Measurements from ENCODE around the gene ZNF483.
"Not testable (repeated sequence)": the region's sequence is repeated elsewhere in the genome, so short reads cannot be mapped to it uniquely, and the experiment has no call there.

The ZNF483 gene

DNA sequence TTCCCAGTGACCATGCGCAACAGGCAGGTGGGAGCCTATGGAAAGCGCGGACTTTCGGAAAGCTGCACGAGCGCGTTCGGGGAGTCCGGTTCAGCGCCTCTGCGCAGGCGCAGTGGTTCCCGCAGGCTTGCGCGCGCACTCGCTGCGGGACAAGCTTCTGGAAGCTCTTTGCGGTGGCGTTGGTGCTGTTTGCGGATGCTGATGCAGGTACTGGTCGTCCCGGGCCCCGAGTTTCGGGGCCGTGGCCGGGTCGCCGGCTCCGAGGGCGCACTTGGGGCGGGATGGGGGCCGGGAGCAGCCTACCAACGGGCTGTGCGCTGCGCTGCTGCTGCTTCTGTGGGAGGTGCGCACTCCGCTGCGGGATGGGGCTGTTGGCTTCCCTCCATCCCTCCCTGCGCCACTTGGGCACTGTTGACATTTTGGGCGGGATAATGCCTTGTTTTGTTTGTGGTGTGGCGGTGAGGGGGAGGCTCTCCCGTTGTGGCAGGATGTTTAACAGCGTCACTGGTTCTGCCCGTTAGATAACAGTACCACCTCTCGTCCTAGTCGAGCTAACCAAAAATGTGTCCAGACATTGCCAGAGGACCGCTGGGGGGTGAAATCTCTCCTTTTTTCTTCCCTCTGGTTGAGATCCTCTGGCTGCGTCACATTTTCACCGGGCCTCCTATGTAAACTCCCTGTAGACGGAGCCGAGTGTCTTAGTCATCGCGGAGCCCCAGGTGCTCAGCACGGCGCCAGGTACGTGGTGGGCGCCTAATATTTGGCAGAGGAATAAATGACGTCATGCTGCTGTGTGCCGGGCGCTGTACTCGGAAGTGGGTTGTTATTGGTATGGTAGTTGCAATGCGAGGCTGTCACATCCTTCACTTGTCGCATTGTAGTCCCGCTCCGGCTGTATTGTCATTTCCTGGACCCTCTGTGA lies at the start of gene ZNF483:
Gene ZNF483 (plus strand): TSS at position 124 of the 922 bp plus-strand sequence. CDS start 2,217 bp downstream, outside the sequence.
- DNase-seq: peak; percentile 71

DNA sequence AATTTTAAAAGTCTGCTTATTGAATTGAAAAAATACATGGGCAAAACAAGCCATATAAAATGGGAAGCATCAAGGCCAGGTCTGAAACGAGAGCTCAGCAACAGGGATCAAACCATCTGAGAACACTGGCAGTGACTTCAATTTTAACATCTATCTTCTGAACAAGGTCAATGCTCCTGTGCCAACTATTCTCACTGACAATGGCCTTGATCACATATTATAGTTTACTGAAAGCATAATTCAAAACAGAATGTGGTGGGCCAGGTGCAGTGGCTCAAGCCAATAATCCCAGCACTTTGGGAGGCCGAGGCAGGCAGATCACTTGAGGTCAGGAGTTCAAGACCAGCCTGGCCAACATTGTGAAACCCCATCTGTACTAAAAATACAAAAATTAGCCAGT lies 49.8 kb upstream of the ZNF483 start:
- DNase-seq: no peak

DNA sequence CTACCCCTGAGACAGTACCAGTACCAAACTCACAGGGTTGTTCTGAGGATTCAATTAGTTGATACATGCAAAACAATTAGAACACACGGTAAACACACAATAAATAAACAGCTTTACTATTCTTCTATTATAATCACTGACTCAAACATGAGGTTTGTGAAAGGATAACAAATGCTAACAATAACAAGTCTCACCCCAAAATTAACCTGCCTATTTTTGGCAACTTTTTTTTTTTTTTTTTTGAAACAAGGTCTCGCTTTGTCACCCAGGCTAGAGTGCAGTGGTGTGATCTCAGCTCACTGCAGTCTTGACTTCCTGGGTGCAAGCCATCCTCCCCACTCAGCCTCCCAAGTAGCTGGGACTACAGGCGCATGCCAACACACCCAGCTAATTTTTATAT lies 47.3 kb upstream of the ZNF483 start:
- no peak for DNase-seq

DNA sequence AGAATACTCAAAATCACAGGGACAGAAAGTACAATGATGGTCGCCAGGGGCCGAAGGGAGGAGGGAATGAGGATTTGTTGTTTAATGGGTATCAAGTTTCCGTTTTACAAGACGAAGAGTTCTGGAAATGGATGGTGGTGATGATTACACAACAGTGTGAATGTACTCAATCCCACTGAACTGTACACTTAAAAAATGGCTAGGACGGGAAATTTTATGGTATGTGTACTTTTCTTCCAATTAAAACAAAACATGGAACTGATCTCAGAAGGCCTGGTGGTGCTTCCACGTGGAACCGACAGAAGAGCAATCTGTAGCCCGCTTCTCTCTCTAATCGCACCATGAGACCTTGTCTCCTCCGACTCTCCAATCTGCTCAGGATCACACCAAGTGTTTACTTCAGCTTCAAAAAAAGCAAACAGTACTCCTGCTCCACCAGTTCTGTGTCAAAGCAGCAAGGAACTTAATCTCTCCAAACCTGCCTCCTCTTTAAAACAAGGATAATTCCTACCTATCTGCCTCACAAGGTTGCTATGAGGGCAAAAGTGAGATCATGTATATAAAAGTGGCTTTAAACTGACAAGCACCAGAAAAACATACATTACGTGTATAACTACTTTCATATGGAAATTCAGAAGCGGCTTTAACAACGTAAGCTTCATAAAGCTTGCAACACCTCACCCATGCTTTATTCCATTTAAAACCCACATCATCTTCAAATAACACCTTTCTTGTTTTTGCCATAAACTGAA lies 42.9 kb upstream of the ZNF483 start:
- DNase-seq: no peak

DNA sequence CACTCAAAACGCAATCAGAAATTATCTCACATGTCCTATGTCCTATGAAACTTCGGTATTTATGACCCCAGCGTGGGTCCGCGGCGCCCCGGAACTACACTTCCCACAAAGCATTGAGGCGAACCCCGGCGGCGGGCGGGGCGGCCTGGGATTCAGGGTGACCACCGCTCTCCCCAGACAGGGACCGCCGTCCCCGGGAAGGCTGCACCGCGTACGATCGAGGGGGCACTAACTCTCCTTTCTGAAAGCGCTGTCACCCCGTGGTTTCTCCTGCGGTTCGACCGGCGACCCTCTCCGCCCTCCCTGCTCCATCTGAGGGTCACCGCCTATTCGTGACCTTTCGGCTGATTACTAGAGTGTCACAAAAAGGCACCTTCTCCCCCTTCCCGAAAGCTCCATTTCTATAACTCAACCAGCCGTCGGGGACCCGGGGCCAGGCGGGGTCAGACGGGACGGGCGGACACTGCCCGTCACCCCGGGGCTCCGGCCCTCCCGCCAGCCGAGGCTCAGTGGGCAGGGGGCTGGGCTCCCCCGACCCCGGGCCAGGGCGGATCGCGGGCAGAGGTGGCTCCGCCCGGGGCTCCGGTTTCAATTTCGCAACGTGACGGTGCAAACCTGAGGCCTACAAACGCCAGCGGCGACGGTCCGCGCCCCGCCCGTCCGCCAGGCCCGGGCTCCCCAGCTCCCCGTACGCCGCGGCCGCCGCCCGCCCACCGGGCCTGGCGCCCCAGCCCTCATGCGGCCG lies 42.1 kb upstream of the ZNF483 start:
- peak; percentile 64 for DNase-seq

DNA sequence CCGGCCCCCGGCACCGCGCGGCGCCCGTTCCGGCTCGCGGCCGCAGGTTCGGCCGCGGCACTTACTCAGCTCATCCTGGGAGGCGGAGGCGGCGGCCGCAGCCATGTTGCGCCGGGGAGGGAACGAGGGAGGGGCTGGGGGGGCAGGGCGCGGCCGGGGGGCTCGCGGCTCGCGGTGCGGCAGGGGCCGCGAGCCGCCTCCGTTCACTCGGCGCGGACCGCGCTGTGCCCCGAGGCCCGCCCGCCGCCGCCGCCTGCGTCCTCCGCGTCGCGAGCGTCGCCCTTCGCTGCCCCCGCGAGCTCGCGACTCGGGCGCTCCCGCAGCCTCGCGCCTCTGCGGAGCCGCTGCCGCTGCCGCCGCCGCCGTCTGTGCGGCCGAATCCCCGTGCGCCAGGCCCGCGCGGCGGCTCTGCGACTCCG lies 41.5 kb upstream of the ZNF483 start:
- DNase-seq: peak; percentile 61

DNA sequence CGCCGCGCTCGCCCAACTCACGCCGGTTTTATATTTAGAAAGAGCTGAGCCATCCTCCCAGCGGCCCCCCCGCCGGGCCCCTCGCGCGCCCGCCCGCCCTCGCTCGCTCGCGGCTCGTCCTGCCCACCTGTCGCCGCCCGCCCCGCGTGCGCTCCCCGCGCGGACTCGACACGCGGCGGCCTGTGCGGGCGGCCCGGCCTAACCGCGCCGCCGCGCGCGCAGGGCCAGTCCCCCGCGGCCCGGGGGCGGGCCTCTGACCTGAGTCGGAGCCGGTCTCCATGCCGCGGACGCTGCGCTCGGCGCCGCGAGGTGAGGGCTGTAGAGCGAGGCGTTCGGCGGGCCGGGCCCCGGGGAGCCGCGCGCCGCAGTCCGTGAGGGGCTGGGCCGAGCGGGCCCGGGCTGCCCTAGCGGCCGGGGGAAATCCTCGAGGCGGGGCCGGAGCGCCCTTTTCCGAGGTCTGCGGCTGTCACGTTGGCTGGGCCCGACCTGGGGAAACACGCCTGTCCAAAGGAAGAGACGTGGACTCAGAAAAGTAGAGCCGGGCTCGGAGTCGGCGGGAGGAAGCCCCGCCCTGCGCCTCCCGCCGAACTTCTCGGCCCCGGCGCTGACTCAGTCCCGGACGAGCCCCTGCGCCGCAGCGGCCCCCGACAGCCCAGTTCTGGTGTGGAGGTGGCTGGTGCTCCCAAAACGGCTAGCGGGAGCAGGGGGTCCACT lies 41.0 kb upstream of the ZNF483 start, which contains the start of gene ECPAS:
Gene ECPAS (minus strand): TSS at position 526 of the 714 bp plus-strand sequence. CDS start 11,465 bp downstream, outside the sequence.
- peak; percentile 69 for DNase-seq

DNA sequence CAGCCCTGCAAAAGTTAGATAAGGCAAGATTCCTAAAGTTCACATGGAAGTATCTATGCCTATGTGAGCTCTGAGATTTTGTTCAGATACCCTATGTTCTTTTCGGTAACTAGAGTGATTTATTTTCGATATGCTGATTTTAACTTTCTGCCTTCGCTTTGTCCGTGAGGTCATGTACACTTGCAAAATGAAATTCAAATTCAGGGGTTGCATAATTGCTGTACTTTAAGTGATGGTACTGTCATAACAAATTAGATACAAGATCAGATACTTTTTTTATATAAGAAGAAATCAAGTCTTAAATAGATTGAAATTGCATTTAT lies 40.4 kb upstream of the ZNF483 start:
- no peak for DNase-seq

DNA sequence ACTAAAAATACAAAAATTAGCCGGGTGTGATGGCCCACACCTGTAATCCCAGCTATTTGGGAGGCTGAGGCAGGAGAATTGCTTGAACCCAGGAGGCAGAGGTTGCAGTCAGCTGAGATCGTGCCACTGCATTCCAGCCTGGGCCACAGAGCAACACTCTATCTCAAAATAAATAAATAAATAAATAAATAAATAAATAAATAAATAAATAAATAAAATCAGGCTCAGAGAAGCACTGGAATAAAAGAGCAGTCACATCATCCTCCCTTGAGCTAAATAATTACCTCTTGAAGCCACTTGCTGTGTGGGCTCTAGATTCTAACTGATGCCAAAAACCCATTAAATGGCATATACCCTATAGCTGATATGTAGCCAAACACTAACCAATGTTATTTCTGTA lies 27.8 kb upstream of the ZNF483 start:
- DNase-seq: not testable (repeated sequence)

DNA sequence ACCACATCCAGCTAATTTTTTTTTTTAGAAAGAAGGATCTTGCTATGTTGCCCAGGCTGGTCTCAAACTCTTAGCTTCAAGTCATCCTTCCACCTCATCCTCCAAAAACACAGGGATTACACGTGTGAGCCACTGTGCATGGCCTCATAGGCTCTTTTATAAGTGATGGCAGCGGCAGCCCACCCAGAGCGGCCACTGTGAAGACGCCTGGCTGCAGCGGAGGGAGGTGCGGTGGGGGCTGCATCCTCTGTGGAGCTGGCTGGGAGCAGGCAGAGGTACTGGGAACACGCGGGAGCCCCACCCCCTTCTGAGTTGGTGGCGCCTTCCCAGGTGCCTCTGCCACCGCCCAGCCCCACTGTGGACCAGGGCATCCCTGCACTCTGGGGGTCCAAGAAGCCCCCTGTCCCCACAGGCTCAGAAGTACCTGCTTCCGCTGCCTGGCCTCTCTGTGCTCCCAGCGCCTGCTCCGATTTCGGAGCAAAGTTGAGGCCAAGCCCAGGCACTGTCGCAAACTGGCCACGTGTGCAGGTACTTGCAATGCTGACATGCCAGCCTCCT lies 23.9 kb upstream of the ZNF483 start:
- DNase-seq: no peak

DNA sequence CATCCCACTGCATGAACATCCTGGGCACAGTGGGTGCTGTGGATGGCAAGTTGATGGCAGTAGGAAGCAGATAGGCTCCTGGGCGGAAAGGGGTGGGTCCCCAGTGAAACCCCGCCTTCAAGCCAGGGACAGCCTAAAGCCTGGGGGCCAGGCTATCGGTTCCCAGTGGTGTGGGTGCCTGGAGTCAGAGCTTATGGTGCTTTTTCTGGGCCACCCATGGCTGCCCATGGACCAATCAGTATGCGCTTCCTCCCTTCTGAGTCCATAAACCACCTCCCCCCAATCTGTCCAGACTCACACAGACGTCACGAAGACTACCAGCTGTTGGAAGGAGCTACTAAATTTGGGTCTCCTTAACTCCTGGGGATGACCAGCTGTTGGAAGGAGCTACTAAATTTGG lies 23.3 kb upstream of the ZNF483 start:
- no peak for DNase-seq

DNA sequence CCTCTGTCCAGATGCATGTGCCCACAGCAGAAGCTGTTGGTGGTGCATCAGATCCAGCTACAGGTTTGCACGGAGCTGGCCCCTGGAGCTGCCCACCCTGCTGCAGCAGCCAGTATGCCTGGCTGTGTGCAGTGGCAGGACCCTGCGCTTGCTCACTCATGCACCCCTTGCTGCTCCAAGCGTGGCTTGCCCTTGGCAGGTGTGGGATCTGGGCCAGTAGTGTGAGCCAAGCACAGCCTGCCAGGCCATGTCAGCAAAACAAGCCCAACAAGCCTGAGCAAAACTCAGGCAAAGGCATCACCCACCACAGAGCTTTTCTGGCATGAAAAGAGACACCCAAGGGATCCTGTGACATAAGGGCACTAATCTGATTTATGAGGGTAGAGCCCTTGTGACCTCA lies 22.5 kb upstream of the ZNF483 start:
- no peak for DNase-seq

DNA sequence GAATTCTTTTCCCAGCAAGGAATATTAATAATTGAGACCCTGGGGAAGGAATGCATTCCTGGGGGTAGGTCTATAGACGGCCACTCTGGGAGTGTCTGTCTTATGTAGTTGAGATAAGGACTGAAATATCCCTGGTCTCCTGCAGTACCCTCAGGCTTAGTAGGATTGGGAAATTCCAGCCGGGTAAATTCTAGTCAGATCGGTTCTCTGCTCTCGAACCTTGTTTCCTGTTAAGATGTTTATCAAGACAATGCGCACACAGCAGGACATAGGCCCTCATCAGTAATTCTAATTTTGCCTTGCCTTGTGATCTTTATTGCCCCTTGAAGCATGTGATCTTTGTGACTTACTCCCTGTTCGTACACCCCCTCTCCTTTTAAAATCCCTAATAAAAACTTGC lies 13.4 kb upstream of the ZNF483 start:
- DNase-seq: not testable (repeated sequence)

DNA sequence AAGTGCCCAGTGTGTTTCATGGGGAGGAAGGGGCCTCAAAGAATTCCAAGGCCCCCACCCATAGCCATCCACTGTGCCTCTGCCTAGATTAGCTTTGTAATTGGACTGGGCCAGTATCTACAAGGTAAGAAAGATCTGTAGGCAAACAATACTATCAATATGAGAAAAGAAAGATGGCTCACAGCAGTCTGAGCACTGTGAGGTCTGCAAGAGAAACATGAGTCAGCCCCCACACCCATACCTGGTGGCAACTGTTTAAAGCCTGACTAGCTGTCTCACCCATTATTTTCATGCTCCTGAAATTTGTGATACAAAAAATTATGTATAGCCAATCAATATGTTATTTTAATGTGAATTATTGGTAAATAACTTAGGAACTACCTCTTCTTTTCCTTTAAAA lies 10.0 kb upstream of the ZNF483 start:
- DNase-seq: no peak

DNA sequence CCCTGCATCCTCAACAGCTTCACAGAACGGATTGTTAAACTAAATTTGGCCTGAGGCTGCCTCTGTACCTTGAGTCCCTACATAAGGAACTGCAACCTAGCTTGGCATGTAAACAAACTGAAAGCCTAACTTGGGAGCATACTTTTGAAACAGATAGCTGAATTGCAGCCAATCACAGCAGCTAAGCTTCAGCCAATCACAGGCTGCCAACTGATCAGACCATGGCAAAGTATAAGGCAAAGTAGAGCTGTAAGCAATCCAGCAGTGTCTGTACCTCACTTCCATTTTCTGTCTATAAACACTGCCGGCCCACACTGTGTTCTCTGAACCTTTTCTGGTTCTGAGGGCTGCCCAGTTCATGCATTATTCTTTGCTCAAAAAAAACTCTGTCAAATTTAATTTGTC lies 8.9 kb upstream of the ZNF483 start:
- no peak for DNase-seq

DNA sequence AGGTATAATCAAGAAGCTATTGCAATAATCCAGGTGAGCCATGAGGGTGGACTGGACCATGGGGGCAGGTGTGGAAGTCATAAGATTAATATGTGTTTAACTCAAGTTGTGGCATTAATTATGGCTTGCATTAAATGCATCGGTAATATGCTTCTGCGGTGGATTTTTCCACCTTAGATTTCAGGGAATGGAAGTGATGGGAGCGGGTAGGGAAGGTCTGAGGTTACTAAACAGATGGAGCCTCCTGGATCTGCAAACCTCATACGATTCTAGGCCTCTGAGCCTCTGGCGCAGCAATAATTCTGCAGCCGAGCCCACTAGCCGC lies 286 bp upstream of the ZNF483 start:
- DNase-seq: no peak

DNA sequence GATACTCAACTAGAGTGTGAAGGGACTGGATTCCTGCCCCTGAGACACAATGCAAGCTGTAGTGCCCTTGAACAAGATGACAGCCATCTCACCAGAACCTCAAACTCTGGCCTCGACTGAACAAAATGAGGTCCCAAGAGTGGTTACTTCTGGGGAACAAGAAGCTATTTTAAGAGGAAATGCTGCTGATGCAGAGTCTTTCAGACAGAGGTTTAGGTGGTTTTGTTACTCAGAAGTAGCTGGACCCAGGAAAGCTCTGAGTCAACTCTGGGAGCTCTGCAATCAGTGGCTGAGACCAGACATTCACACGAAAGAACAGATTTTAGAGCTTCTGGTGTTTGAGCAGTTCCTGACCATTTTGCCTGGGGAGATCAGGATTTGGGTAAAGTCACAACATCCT lies 2.4 kb downstream of the ZNF483 start:
- no peak for DNase-seq

DNA sequence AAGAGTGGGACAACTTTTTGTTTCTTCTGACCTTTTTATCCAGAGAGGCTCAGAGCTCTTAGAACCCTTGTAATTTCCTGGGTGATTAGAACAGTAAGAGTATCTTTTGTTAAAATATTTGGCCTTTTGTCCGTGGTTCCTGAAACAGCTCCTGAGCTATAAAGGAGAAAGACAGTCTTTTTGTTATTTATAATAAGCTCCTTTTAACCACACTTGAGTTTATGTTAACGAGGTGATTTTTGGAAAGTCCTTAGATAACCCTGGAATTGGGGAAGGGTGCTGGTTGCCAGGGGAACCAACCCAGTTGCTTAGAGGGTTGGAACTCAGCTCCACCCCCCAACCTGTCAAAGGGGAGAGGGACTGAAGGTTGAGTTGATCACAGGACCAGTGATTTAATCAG lies 4.8 kb downstream of the ZNF483 start:
- DNase-seq: no peak

DNA sequence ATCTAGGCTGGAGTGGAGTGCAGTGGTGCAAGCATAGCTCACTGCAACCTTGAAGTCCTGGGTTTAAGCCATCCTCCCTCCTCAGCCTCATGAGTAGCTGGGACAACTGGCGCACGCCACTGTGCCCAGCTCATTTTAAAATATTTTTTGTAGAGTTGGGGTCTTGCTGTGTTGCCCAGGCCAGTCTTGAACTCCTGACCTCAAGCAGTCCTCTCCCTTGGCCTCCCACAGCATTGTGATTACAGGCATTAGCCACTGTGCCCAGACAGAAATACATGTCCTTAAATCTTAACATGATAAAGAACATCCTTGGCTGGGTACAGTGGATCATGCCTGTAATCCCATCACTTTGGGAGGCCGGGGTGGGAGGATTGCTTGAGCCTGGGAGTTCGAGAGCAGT lies 6.7 kb downstream of the ZNF483 start:
- DNase-seq: no peak

DNA sequence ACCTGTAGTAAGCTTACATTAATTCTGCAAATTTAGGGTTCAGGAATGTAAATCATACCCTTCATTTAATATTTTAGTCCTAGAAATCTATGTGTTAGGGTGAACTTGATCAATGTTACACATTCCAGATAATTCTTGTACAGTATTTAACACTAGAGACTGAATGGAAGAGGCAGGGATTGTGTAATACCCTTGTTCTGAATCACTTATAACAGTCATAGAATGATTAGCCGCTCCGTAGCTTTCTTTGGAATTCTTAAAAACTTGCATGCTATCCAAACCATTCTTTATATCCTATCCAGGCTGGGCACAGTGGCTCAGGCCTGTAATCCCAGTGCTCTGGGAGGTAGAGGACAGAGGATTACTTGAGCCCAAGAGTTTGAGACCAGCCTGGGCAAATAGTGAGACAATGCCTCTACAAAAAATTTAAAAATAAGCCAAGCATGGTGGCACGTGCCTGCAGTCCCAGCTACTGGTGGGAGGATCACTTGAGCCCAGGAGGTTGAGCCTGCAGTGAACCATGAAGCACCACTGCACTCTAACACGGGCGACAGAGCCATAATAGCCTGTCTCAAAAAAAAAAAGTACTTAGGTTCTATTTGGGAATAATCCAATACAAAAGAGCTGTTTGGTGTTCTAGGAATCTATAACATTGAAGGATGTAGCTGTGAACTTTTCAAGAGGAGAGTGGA lies 8.3 kb downstream of the ZNF483 start:
- no peak for DNase-seq

DNA sequence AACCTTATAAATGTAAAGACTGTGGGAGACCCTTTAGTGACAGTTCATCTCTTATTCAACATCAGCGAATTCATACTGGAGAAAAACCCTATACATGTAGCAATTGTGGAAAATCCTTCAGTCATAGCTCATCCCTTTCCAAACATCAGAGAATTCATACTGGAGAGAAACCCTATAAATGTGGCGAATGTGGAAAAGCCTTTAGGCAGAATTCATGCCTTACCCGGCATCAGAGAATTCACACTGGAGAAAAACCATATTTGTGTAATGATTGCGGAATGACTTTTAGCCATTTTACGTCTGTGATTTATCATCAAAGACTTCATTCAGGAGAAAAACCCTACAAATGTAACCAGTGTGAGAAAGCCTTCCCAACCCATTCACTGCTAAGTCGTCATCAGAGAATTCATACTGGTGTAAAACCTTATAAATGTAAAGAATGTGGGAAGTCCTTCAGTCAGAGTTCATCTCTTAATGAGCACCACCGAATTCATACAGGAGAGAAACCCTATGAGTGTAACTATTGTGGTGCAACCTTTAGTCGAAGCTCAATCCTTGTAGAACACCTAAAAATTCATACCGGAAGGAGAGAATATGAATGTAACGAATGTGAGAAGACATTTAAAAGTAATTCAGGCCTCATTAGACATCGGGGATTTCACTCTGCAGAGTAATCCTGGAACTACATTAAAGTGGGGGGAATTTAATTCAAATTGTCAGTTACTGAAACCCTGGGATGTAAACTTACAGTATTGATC lies 17.7 kb downstream of the ZNF483 start:
- no peak for DNase-seq
